Gastroesophageal sphincter (tissue), 3 donors: ENCODE measurements around the gene GRID1.

Experiments
- POLR2A ChIP-seq, 2 donors: fragments of 450-650 bp; IDR thresholded peaks; one replicate each; pipeline ENCODE4 v1.6.1; 2017; ENCODE audit warnings: antibody characterized with exemption in 2 of 2, mild to moderate bottlenecking in 2 of 2, moderate library complexity in 1 of 2
- POLR2AphosphoS5 ChIP-seq: sonication (generic); formaldehyde crosslinking; IDR thresholded peaks from one replicate; pipeline ENCODE4 v1.6.1; 2017; ENCODE audit warnings: antibody characterized with exemption
- TF ChIP-seq, protein P1 (sequence below), 4 experiments: fragments of 200-600 bp in 2 of 4; fragments of 450-650 bp in 2 of 4; sonication (generic) in 1 of 4; IDR thresholded peaks; one replicate each; pipeline ENCODE4 v1.5.1; 2017 to 2019; ENCODE audit warnings: antibody characterized with exemption in 4 of 4, mild to moderate bottlenecking in 2 of 4, moderate library complexity in 2 of 4

DNA sequence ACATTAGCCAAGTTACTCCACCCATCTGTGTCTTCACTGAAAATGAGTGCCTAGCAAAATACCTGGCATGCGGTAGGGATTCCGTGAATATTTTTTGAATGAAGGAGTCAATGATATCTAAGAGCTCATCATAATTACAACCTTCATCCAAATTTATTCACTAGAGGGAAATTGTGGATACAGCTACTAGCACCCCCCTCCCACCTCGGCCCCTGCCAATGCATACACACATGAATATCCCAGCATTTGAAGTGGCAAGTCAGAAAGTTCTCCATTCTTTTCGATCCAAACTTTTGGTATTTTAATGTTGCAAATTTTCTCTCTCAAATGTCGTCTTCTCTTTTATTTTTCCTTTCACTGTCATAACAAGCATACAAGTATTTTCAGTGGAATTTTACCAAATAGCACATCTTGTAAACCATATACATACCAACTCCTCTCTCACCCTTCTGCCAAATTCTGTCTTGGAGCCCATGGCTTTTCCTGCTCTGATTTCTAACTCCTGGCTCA lies 164.3 kb downstream of the GRID1 start:
- TF ChIP-seq, protein P1, sequence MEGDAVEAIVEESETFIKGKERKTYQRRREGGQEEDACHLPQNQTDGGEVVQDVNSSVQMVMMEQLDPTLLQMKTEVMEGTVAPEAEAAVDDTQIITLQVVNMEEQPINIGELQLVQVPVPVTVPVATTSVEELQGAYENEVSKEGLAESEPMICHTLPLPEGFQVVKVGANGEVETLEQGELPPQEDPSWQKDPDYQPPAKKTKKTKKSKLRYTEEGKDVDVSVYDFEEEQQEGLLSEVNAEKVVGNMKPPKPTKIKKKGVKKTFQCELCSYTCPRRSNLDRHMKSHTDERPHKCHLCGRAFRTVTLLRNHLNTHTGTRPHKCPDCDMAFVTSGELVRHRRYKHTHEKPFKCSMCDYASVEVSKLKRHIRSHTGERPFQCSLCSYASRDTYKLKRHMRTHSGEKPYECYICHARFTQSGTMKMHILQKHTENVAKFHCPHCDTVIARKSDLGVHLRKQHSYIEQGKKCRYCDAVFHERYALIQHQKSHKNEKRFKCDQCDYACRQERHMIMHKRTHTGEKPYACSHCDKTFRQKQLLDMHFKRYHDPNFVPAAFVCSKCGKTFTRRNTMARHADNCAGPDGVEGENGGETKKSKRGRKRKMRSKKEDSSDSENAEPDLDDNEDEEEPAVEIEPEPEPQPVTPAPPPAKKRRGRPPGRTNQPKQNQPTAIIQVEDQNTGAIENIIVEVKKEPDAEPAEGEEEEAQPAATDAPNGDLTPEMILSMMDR (IDR thresholded peaks at IDR 0.05) = no peak
- no peak for TF ChIP-seq POLR2A (IDR thresholded peaks at IDR 0.05)
- no peak for TF ChIP-seq POLR2AphosphoS5
